Testis (tissue), 2 donors: ENCODE data around the gene CTPS2.

ENCODE experiments used
- CTCF ChIP-seq, 3 experiments: fragments of 450-650 bp in 2 of 3; fragments of 200-600 bp in 1 of 3; sonication (generic) in 1 of 3; IDR thresholded peaks; one replicate each; pipeline ENCODE4 v1.5.1; 2016 to 2019; ENCODE audit warnings: antibody characterized with exemption in 3 of 3, mild to moderate bottlenecking in 2 of 3, moderate library complexity in 1 of 3
- POLR2A ChIP-seq: fragments of 450-650 bp; IDR thresholded peaks from one replicate; pipeline ENCODE4 v1.6.1; 2017; ENCODE audit warnings: antibody characterized with exemption, mild to moderate bottlenecking, moderate library complexity

DNA sequence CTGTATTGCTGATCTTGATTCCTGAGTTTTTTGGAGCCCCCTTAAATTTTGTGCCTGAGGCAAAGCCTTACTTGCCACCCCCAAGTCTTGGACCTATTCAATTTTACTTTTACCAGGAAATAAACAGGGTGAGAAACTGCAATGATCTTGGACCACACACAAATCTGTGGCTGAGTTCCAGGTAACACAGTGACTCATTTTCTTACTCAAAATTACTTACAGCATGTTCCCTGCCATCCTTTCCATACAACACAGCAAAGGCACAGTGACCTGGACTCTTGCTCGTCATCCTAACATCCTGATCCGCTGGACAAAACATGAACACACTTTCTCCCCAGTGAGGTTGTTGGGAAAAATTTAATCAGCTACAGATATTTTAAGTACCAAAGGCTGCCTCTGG, 123.3 kb downstream of the CTPS2 start:
- no peak for TF ChIP-seq CTCF (IDR thresholded peaks at IDR 0.05)
- TF ChIP-seq POLR2A: no peak
